Measurements from ENCODE around the gene HAPLN3.

The HAPLN3 gene

GRCh38 chr15:88860212-88860611 is 35.1 kb downstream of the HAPLN3 start:
- no peak for DNase-seq (ENCODE audit: low read depth)

- no peak for DNase-seq (ENCODE audit: low read depth)
These were observed 35.8 kb downstream of the HAPLN3 start for GRCh38 chr15:88859550-88859949.

- no peak for DNase-seq (ENCODE audit: low read depth)
These were observed 36.4 kb downstream of the HAPLN3 start for GRCh38 chr15:88858934-88859333.

- no peak for DNase-seq (ENCODE audit: low read depth)
These were observed 42.9 kb downstream of the HAPLN3 start for GRCh38 chr15:88852476-88852875.

- no peak for DNase-seq (ENCODE audit: low read depth)
These were observed 45.8 kb downstream of the HAPLN3 start for GRCh38 chr15:88849376-88850072.

- DNase-seq (ENCODE audit: low read depth) = no peak
These were observed 47.1 kb downstream of the HAPLN3 start for GRCh38 chr15:88848203-88848602.

GRCh38 chr15:88847144-88847543 is 48.2 kb downstream of the HAPLN3 start:
- no peak for DNase-seq (ENCODE audit: low read depth)

GRCh38 chr15:88845616-88846015 is 49.7 kb downstream of the HAPLN3 start:
- no peak for DNase-seq (ENCODE audit: low read depth)

GRCh38 chr15:88844749-88845386 is 50.5 kb downstream of the HAPLN3 start:
- DNase-seq (ENCODE audit: low read depth) = no peak

- DNase-seq (ENCODE audit: low read depth) = no peak
These were observed 52.0 kb downstream of the HAPLN3 start for GRCh38 chr15:88843334-88843733.

GRCh38 chr15:88842156-88842555 is 53.2 kb downstream of the HAPLN3 start:
- DNase-seq (ENCODE audit: low read depth) = no peak

- DNase-seq (ENCODE audit: low read depth) = no peak
These were observed 54.1 kb downstream of the HAPLN3 start for GRCh38 chr15:88841236-88841635.

GRCh38 chr15:88839961-88840360 is 55.4 kb downstream of the HAPLN3 start:
- no peak for DNase-seq (ENCODE audit: low read depth)

GRCh38 chr15:88839146-88839545 is 56.2 kb downstream of the HAPLN3 start:
- no peak for DNase-seq (ENCODE audit: low read depth)

- no peak for DNase-seq (ENCODE audit: low read depth)
These were observed 56.7 kb downstream of the HAPLN3 start for GRCh38 chr15:88838667-88839066.

- DNase-seq (ENCODE audit: low read depth) = no peak
These were observed 59.7 kb downstream of the HAPLN3 start for GRCh38 chr15:88835646-88836045.

- no peak for DNase-seq (ENCODE audit: low read depth)
These were observed 60.2 kb downstream of the HAPLN3 start for GRCh38 chr15:88835119-88835518.

- no peak for DNase-seq (ENCODE audit: low read depth)
These were observed 61.0 kb downstream of the HAPLN3 start for GRCh38 chr15:88834211-88834812.

GRCh38 chr15:88833731-88834100 is 61.6 kb downstream of the HAPLN3 start:
- DNase-seq (ENCODE audit: low read depth) = no peak

GRCh38 chr15:88832820-88833730 is 62.3 kb downstream of the HAPLN3 start:
- no peak for DNase-seq (ENCODE audit: low read depth)

- no peak for DNase-seq (ENCODE audit: low read depth)
These were observed 65.3 kb downstream of the HAPLN3 start for GRCh38 chr15:88830016-88830415.

GRCh38 chr15:88828791-88829190 is 66.6 kb downstream of the HAPLN3 start:
- no peak for DNase-seq (ENCODE audit: low read depth)

Data from stimulated activated CD8-positive, alpha-beta memory T cell treated with anti-CD3 and anti-CD28 coated beads, Interleukin-12 subunit alpha, Interleukin-12 subunit beta, amount 100 ng/mL, for 1 hour (primary cell).